Suppressor macrophage treated with lipopolysaccharide for 1 hour (primary cell): ENCODE data around the gene RNF166.

Source experiments
- DNase-seq, 3 donors: peaks; one replicate each; pipeline ENCODE4 v3.0.0-alpha.2; 2020 to 2022

Gene RNF166

GRCh38 chr16:88691129-88691813, 14.9 kb downstream of the RNF166 start:
- no peak for DNase-seq

- DNase-seq, result no peak
Observed at GRCh38 chr16:88690341-88691128, 15.7 kb downstream of the RNF166 start.

GRCh38 chr16:88688013-88688778, 18.0 kb downstream of the RNF166 start:
- DNase-seq, result no peak

GRCh38 chr16:88687676-88688012, 18.6 kb downstream of the RNF166 start:
- DNase-seq, result no peak

- DNase-seq, result no peak
Observed at GRCh38 chr16:88687254-88687576, 19.0 kb downstream of the RNF166 start.

GRCh38 chr16:88686439-88687253, 19.6 kb downstream of the RNF166 start, which contains the start of gene SNAI3:
Gene SNAI3, minus strand, starts transcription at chr16:88686507. Its CDS starts 101 bp downstream, at chr16:88686406.
- DNase-seq, result peak; percentile 90 to 96 (median 95)

- DNase-seq, result peak; percentile 50 to 70 (median 52)
Observed at GRCh38 chr16:88686062-88686438, 20.2 kb downstream of the RNF166 start.

- peak; percentile 85 to 91 (median 90) for DNase-seq
Observed at GRCh38 chr16:88685156-88686061, 20.8 kb downstream of the RNF166 start.

- no peak for DNase-seq
Observed at GRCh38 chr16:88684569-88685155, 21.5 kb downstream of the RNF166 start.

- DNase-seq, result peak; percentile 93 to 95 (median 93)
Observed at GRCh38 chr16:88681709-88682451, 24.3 kb downstream of the RNF166 start.

- no peak for DNase-seq
Observed at GRCh38 chr16:88681084-88681680, 25.0 kb downstream of the RNF166 start.

GRCh38 chr16:88680554-88681083, 25.6 kb downstream of the RNF166 start:
- no peak for DNase-seq

- DNase-seq, result no peak
Observed at GRCh38 chr16:88678224-88678979, 27.8 kb downstream of the RNF166 start.

GRCh38 chr16:88677721-88678120, 28.5 kb downstream of the RNF166 start:
- DNase-seq, result no peak

- no peak for DNase-seq
Observed at GRCh38 chr16:88676502-88677242, 29.5 kb downstream of the RNF166 start.

- no peak for DNase-seq
Observed at GRCh38 chr16:88673716-88674379, 32.4 kb downstream of the RNF166 start.

GRCh38 chr16:88672776-88673175, 33.4 kb downstream of the RNF166 start:
- peak in 1 of 3 donors; percentile 47 for DNase-seq

- no peak for DNase-seq
Observed at GRCh38 chr16:88671806-88672205, 34.4 kb downstream of the RNF166 start.
